ENCODE data around the gene VRK3. TPM values are rescaled to one million over a fixed set of nuclear protein-coding genes. Genes with fewer than 3 reads are reported as not detected.

The VRK3 gene
- polyA plus RNA-seq, 1 of the 3 experiments (the other 2 are of a cell fraction), result 30.3 TPM

GRCh38 chr19:49988433-49988832 is 36.7 kb downstream of the VRK3 start:
- ChIA-PET CTCF (interaction anchor here (1.6 kb wide), 1 partner anchor 50 kb away, joined by 10 read pairs; no protein-coding TSS in a partner anchor), POLR2A (no interaction called here)
- Histone ChIP-seq H3K27ac (ENCODE audit: low read depth in 2 of 2, low read length in 1 of 2) (no peak overlapping the region), H3F3A (replicated peaks; ENCODE audit: insufficient read depth) (no peaks in the 10 kb centered on the region), H3K4me1 (ENCODE audit: control insufficient read depth in 1 of 2, insufficient read depth in 2 of 2, low read depth in 1 of 2, low read length in 1 of 2) (no peaks in the 10 kb centered on the region), H3K9me2 (no peaks in the 10 kb centered on the region), H3K27me3 (ENCODE audit: insufficient read depth) (no peaks in the 10 kb centered on the region), H3K9ac (no peak overlapping the region), H3K36me3 (replicated peaks in 1 of 2; ENCODE audit: control insufficient read depth in 1 of 2, insufficient read depth in 2 of 2, low read length in 1 of 2) (peaks cover 14 to 19% of the 10 kb centered on the region in 2 experiments), H3K9me3 (no peaks in the 10 kb centered on the region), H3K4me2 (no peak overlapping the region), H4K20me1 (ENCODE audit: insufficient read depth) (peaks cover 36% of the 10 kb centered on the region), H2AFZ (ENCODE audit: low read depth) (no peak overlapping the region), H3K79me2 (ENCODE audit: insufficient read depth) (no peaks in the 10 kb centered on the region), H3K4me3 (ENCODE audit: low read depth in 2 of 2, low read length in 1 of 2) (no peak overlapping the region)
- DNase-seq, result no peak
- TF ChIP-seq PBX3 (IDR thresholded peaks at IDR 0.05) (0 out of 2 replicates have a peak, but pooled peaks have one; percentile 20), NRF1 (IDR thresholded peaks at IDR 0.05; ENCODE audit: low read depth, low read length) (no peak), MAX (IDR thresholded peaks at IDR 0.05; ENCODE audit: low read depth) (0 out of 2 replicates have a peak, but pooled peaks have one; percentile 22), REST (IDR thresholded peaks at IDR 0.05; ENCODE audit: low read depth, low read length) (peak; percentile 79), GATA2 (CRISPR knock-in tag; IDR thresholded peaks at IDR 0.05) (no peak), JUND (IDR thresholded peaks at IDR 0.05) (peak; percentile 74), FOSL2 (IDR thresholded peaks at IDR 0.05; ENCODE audit: borderline replicate concordance, low read depth) (peak; percentile 83), MEF2A (IDR thresholded peaks at IDR 0.05; ENCODE audit: borderline replicate concordance, low read depth) (no peak), TCF12 (IDR thresholded peaks at IDR 0.05) (peak; percentile 64)
- 73% methylated on average over 9 of the region's 9 CpGs for WGBS (ENCODE audit: low lambda C conversion rate)

- Histone ChIP-seq H3F3A (replicated peaks; ENCODE audit: insufficient read depth) (no peaks in the 10 kb centered on the region), H3K4me3 (ENCODE audit: low read depth in 2 of 2, low read length in 1 of 2) (no peak overlapping the region), H2AFZ (ENCODE audit: low read depth) (no peak overlapping the region), H3K9me2 (no peaks in the 10 kb centered on the region), H3K4me1 (ENCODE audit: control insufficient read depth in 1 of 2, insufficient read depth in 2 of 2, low read depth in 1 of 2, low read length in 1 of 2) (no peaks in the 10 kb centered on the region), H4K20me1 (ENCODE audit: insufficient read depth) (peaks cover 39% of the 10 kb centered on the region), H3K27me3 (ENCODE audit: insufficient read depth) (no peaks in the 10 kb centered on the region), H3K27ac (ENCODE audit: low read depth in 2 of 2, low read length in 1 of 2) (no peak overlapping the region), H3K36me3 (replicated peaks in 1 of 2; ENCODE audit: control insufficient read depth in 1 of 2, insufficient read depth in 2 of 2, low read length in 1 of 2) (peaks cover 14 to 19% of the 10 kb centered on the region in 2 experiments), H3K4me2 (no peak overlapping the region), H3K9ac (no peak overlapping the region), H3K79me2 (ENCODE audit: insufficient read depth) (no peaks in the 10 kb centered on the region), H3K9me3 (no peaks in the 10 kb centered on the region)
- ChIA-PET CTCF (interaction anchor here (1.6 kb wide), 1 partner anchor 50 kb away, joined by 10 read pairs; no protein-coding TSS in a partner anchor), POLR2A (no interaction called here)
- WGBS (ENCODE audit: low lambda C conversion rate), result 95% methylated on average over 5 of the region's 5 CpGs
- DNase-seq, result no peak
- TF ChIP-seq REST (IDR thresholded peaks at IDR 0.05; ENCODE audit: low read depth, low read length) (no peak), FOXJ3 (CRISPR knock-in tag; IDR thresholded peaks at IDR 0.05) (no peak), IRF3 (IDR thresholded peaks at IDR 0.05; ENCODE audit: low read depth, low read length) (no peak), CHD2 (IDR thresholded peaks at IDR 0.05; ENCODE audit: low read length, partially characterized antibody) (no peak), GABPA (IDR thresholded peaks at IDR 0.05; ENCODE audit: low read depth) (no peak), USF1 (IDR thresholded peaks at IDR 0.05; ENCODE audit: borderline replicate concordance, low read depth) (no peak), POLR2AphosphoS5 (IDR thresholded peaks at IDR 0.05; ENCODE audit: low read depth, low read length) (no peak), GATA2 (CRISPR knock-in tag; IDR thresholded peaks at IDR 0.05) (no peak), EZH2phosphoT487 (IDR thresholded peaks at IDR 0.05; ENCODE audit: borderline replicate concordance, low read depth) (no peak), TEAD4 (IDR thresholded peaks at IDR 0.05; ENCODE audit: borderline replicate concordance, insufficient read depth) (no peak)
Observed at GRCh38 chr19:49988007-49988406, 37.2 kb downstream of the VRK3 start.

All from SK-N-SH (cell line).